T-helper 2 cell treated with Interferon-gamma antibody and Interleukin-4, amounts not matched to agents 5 μg/mL and 100 μg/mL, for 36 hours (primary cell): ENCODE data around the gene RMDN2.

Experiments
- DNase-seq: peaks from one replicate; pipeline ENCODE4 v3.0.0; 2021; ENCODE audit warnings: low spot score
- H3K27ac Mint-ChIP-seq: one replicate; pipeline ENCODE4 v1.8.0; 2021; ENCODE audit warnings: mild to moderate bottlenecking, mixed read lengths
- H3K27me3 Mint-ChIP-seq: one replicate; pipeline ENCODE4 v1.8.0; 2021; ENCODE audit warnings: low read depth, mixed read lengths
- H3K36me3 Mint-ChIP-seq: one replicate; pipeline ENCODE4 v1.8.0; 2021; ENCODE audit warnings: low read depth, mixed read lengths
- H3K4me1 Mint-ChIP-seq: one replicate; pipeline ENCODE4 v1.8.0; 2021; ENCODE audit warnings: low read depth, mixed read lengths
- H3K4me3 Mint-ChIP-seq: one replicate; pipeline ENCODE4 v1.8.0; 2022; ENCODE audit warnings: mild to moderate bottlenecking, moderate library complexity, mixed read lengths
- H3K9me3 Mint-ChIP-seq: one replicate; pipeline ENCODE4 v1.8.0; 2021; ENCODE audit warnings: mixed read lengths

Gene RMDN2

GRCh38 chr2:38037757-38038621 lies 112.9 kb downstream of the RMDN2 start:
- peak overlapping the region; percentile 83 for H3K4me3 Mint-ChIP-seq
- peaks cover 10% of the 10 kb centered on the region for H3K9me3 Mint-ChIP-seq
- DNase-seq = peak; percentile 58
- peaks cover 32% of the 10 kb centered on the region for H3K27me3 Mint-ChIP-seq
- peaks cover 10% of the 10 kb centered on the region for H3K4me1 Mint-ChIP-seq
- peak overlapping the region; percentile 67 for H3K27ac Mint-ChIP-seq
- peaks cover 2% of the 10 kb centered on the region for H3K36me3 Mint-ChIP-seq

DNA sequence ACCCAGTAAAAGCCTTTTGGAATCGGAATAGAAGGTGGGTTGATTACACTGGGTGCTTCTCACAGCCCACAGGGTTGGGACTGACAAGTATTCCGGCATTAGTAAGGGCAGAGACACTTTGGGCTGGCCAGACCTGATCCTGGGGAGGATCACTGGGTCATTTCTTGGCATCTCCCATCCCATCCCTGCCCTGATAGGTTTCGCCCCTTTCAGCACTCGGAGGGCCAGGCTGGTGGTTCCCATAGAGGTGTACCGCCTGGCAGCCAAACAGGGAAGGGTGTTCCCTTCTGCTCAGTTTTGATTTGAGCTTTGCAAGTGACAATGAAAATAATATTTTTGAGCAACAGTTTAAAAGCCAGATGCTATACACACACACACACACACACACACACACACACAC lies 113.6 kb downstream of the RMDN2 start:
- H3K9me3 Mint-ChIP-seq = peaks cover 15% of the 10 kb centered on the region
- peaks cover 10% of the 10 kb centered on the region for H3K4me1 Mint-ChIP-seq
- peaks cover 3% of the 10 kb centered on the region for H3K36me3 Mint-ChIP-seq
- H3K27me3 Mint-ChIP-seq = peaks cover 35% of the 10 kb centered on the region
- DNase-seq = no peak
- H3K27ac Mint-ChIP-seq = no peak overlapping the region
- peak overlapping the region; percentile 83 for H3K4me3 Mint-ChIP-seq

- Mint-ChIP-seq H3K27me3 (peaks cover 36% of the 10 kb centered on the region), H3K27ac (no peak overlapping the region), H3K9me3 (peaks cover 15% of the 10 kb centered on the region), H3K4me3 (no peak overlapping the region), H3K4me1 (peaks cover 10% of the 10 kb centered on the region), H3K36me3 (peaks cover 3% of the 10 kb centered on the region)
- DNase-seq = no peak
Observed at GRCh38 chr2:38039121-38039910, 114.2 kb downstream of the RMDN2 start.

GRCh38 chr2:38045811-38046210 lies 120.7 kb downstream of the RMDN2 start:
- Mint-ChIP-seq H3K27ac (no peak overlapping the region), H3K4me3 (no peak overlapping the region), H3K9me3 (peaks cover 15% of the 10 kb centered on the region), H3K36me3 (peaks cover 1% of the 10 kb centered on the region), H3K27me3 (peaks cover 16% of the 10 kb centered on the region), H3K4me1 (peaks cover 5% of the 10 kb centered on the region)
- DNase-seq = no peak

DNA sequence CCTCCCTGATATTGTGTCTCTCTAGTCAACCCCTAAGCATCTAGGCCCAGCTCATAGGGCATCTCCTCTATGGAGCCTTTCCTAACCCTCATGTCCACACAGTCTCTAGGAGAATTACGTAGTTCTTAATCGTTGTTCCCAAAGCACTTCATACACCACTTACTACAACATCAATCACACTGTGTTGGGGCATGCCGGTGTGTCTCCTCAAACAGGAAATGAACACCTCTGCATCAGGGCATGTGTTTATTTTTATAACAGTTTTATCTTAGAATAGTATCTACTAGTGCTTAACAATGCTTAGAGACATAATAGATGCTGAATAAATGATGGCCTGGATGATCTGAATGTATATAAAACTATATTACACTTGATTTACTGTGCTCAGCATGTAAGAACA lies 131.1 kb downstream of the RMDN2 start:
- Mint-ChIP-seq H3K4me1 (peaks cover 5% of the 10 kb centered on the region), H3K9me3 (no peaks in the 10 kb centered on the region), H3K27ac (no peak overlapping the region), H3K27me3 (peaks cover 14% of the 10 kb centered on the region), H3K36me3 (no peaks in the 10 kb centered on the region), H3K4me3 (no peak overlapping the region)
- DNase-seq = no peak

DNA sequence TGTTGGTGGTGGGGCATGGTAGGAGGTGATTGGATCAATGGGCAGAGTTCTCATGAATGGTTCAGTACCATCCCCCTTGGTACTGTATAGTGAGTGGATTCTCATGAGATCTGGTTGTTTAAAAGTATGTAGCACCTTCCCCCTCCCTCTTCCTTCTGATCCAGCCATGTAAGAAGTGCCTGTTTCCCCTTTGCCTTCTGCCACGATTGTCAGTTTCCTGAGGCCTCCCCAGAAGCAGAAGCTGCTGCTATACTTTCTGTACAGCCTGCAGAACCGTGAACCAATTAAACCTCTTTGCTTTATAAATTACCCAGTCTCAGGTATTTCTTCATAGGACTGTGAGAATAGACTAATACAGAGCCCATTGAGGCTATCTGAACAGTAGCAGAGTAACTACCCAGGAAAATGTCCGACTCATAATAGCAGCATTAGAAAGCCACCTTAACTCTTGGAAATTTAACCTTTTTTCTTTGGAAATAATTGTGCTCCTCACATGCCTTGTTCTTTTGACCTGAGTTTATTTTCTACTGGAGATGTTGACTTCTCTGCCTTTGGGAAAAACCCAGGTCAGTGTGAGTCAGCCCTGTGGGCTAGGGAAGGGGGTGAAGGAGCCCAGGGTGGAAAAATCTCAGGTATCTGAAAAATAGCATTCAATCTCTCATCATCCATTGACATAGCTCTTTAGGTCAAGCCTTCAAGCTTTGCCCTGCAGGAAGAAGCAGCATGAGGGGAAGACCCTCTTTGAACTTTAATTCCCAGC lies 132.7 kb downstream of the RMDN2 start:
- peaks cover 9% of the 10 kb centered on the region for H3K27me3 Mint-ChIP-seq
- no peak overlapping the region for H3K4me3 Mint-ChIP-seq
- H3K36me3 Mint-ChIP-seq = no peaks in the 10 kb centered on the region
- no peak for DNase-seq
- no peaks in the 10 kb centered on the region for H3K9me3 Mint-ChIP-seq
- peaks cover 5% of the 10 kb centered on the region for H3K4me1 Mint-ChIP-seq
- no peak overlapping the region for H3K27ac Mint-ChIP-seq

DNA sequence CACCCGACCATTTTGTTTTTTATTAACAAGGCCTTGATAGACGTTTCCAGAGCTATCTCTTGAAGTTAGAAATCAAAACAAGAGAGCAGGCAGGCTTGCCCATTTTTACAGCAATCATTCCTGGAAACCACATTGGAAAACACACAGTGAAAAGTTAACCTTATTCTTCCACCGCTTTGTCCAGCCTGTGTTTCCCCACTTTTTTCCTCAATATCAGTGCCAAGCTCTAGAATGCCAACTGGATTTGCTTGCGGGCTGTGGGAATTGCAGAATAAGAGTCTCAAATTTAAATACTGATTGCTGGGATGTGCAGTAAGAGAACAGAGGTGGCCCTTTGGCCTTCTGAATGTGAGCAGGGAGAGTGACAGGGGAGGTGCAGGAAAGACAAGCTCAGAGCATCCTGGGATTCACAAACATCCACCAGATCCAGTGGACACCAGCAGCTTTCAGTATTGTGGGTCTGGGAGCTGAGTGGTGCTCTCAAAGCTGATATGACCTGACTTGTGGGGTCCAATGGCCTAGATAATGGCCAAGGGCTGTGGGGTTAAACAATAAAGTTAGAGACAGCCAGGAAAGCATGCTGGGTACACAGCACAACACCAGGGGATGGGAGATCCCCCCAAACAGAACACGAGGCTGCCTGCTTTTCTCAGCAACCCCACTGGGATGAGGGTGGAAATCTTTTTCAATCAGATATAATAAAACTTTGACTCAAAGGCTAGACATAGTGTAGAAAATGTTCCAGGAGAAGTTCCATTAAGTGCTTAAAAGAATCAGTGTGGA lies 135.3 kb downstream of the RMDN2 start:
- H3K27me3 Mint-ChIP-seq = peaks cover 6% of the 10 kb centered on the region
- H3K9me3 Mint-ChIP-seq = no peaks in the 10 kb centered on the region
- H3K4me1 Mint-ChIP-seq = peaks cover 5% of the 10 kb centered on the region
- DNase-seq = no peak
- peaks cover 2% of the 10 kb centered on the region for H3K36me3 Mint-ChIP-seq
- no peak overlapping the region for H3K27ac Mint-ChIP-seq
- no peak overlapping the region for H3K4me3 Mint-ChIP-seq

DNA sequence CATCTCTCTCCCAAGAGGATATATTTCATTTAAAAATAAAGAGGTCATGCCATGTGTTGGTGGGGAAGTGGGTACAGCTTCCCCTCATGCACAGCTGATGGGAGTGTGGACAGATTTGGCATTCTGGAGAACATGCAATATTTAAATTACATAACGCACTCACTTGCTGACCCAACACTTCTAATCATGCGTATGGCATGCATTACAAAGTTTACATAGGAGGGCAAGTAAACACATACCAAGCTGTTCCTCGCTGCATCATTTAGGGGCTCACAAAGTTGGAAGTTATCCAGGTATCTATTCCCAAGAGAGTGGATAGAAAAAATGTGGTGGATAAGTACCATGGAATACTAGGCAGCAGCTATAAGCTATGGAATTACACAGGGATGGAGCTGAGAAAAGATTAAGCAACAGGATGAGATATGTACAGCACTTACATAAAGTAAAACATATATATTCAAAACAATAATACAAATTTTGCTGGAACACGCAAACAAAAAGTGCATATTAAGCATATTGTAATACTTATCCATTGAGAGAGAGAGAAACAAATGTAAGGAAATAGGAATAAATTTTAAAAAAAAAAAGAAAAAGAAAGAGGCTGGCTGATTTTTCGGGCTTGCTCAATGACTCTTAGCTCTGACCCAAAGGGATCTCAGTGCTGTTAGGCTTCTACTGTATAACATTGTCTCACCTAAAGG lies 139.9 kb downstream of the RMDN2 start:
- Mint-ChIP-seq H3K4me1 (peaks cover 3% of the 10 kb centered on the region), H3K27ac (no peak overlapping the region), H3K36me3 (peaks cover 10% of the 10 kb centered on the region), H3K9me3 (no peaks in the 10 kb centered on the region), H3K27me3 (peaks cover 5% of the 10 kb centered on the region), H3K4me3 (no peak overlapping the region)
- DNase-seq = no peak

- Mint-ChIP-seq H3K27me3 (peaks cover 5% of the 10 kb centered on the region), H3K36me3 (peaks cover 10% of the 10 kb centered on the region), H3K9me3 (no peaks in the 10 kb centered on the region), H3K27ac (no peak overlapping the region), H3K4me1 (peaks cover 3% of the 10 kb centered on the region), H3K4me3 (no peak overlapping the region)
- DNase-seq = no peak
Observed at GRCh38 chr2:38065502-38066135, 140.5 kb downstream of the RMDN2 start.

DNA sequence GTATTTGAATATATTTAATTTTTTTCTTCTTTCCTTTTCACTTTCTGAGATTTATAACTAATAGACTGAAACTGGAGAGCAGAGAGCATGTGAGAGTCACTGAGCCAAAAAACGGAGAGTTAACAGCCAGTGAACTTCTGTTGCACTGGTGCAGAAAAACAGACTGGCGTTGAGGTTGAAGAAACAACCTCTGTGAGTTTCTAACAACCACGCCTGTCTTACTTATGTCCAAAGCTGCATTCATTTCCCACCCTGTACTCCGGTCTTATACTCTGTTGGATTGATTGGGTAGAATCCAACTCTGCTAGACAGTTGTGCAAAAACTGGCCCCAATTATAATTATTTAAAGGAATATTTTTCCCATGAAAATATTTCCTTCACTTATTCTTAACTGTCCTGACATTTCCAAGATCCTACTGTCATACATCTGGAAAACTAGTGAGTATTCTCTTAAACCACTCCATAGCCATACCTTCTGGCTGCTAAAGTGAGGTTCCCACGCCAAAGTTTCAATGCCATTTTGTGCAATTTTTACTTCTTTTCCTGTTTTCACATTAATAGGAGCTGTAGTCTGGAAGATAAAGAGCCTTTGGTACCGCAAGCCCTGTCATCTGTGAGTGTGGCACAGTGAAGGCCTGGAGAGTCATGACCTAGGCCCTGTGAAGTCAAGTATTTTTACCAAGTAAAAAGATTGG lies 141.5 kb downstream of the RMDN2 start:
- Mint-ChIP-seq H3K27ac (no peak overlapping the region), H3K4me1 (peaks cover 3% of the 10 kb centered on the region), H3K27me3 (peaks cover 8% of the 10 kb centered on the region), H3K36me3 (peaks cover 13% of the 10 kb centered on the region), H3K9me3 (no peaks in the 10 kb centered on the region), H3K4me3 (no peak overlapping the region)
- no peak for DNase-seq
